H9 (cell line): Measurements from ENCODE around the gene MUC15. TPM values are rescaled to one million over a fixed set of nuclear protein-coding genes. Genes with fewer than 3 reads are reported as not detected.

Source experiments
- DNase-seq: peaks from one replicate; pipeline ENCODE4 v3.0.0-alpha.2; 2017
- H2AFZ ChIP-seq: one replicate; pipeline ENCODE4 v1.6.1; 2013; ENCODE audit warnings: mild to moderate bottlenecking, low read length, control low read depth, moderate library complexity
- H2AK5ac ChIP-seq: 2 replicates; pipeline ENCODE4 v1.6.1; 2013; ENCODE audit warnings: low read length, control low read depth, mixed read lengths; ENCODE audit not compliant: insufficient read length
- H2BK120ac ChIP-seq: one replicate; pipeline ENCODE4 v1.6.1; 2013; ENCODE audit warnings: low read depth, mild to moderate bottlenecking, low read length, control low read depth, inconsistent platforms; ENCODE audit not compliant: poor library complexity, severe bottlenecking
- H2BK12ac ChIP-seq: 2 replicates; pipeline ENCODE4 v1.6.1; 2013; ENCODE audit warnings: low read length, control low read depth, mixed read lengths, low read depth; ENCODE audit not compliant: insufficient read length
- H2BK15ac ChIP-seq: 2 replicates; pipeline ENCODE4 v1.6.1; 2013; ENCODE audit warnings: low read depth, low read length, control low read depth
- H2BK20ac ChIP-seq: one replicate; pipeline ENCODE4 v1.6.1; 2013; ENCODE audit warnings: low read depth, mild to moderate bottlenecking, low read length, control low read depth, inconsistent platforms; ENCODE audit not compliant: poor library complexity, severe bottlenecking
- H2BK5ac ChIP-seq: 2 replicates; pipeline ENCODE4 v1.6.1; 2013; ENCODE audit warnings: low read length, control low read depth, mixed read lengths; ENCODE audit not compliant: insufficient read length
- H3K14ac ChIP-seq: 2 replicates; pipeline ENCODE4 v1.6.1; 2013; ENCODE audit warnings: low read length, control low read depth; ENCODE audit not compliant: insufficient read depth
- H3K18ac ChIP-seq: 2 replicates; pipeline ENCODE4 v1.6.1; 2013; ENCODE audit warnings: low read depth, mild to moderate bottlenecking, mixed read lengths, low read length, control low read depth; ENCODE audit not compliant: insufficient read length
- H3K23ac ChIP-seq: 2 replicates; pipeline ENCODE4 v1.6.1; 2013; ENCODE audit warnings: low read length, control low read depth, mixed read lengths, low read depth; ENCODE audit not compliant: insufficient read length
- H3K23me2 ChIP-seq: 2 replicates; pipeline ENCODE4 v1.6.1; 2013; ENCODE audit warnings: low read depth, mild to moderate bottlenecking, mixed read lengths, low read length, control low read depth; ENCODE audit not compliant: insufficient read length, poor library complexity, severe bottlenecking
- H3K27ac ChIP-seq: 2 replicates; pipeline ENCODE4 v1.5.1; 2013; ENCODE audit warnings: low read length, control low read depth, mixed read lengths, low read depth; ENCODE audit not compliant: insufficient read length
- H3K27me3 ChIP-seq: 2 replicates; pipeline ENCODE4 v1.6.1; 2013; ENCODE audit warnings: low read length, control low read depth, inconsistent platforms; ENCODE audit not compliant: insufficient read depth
- H3K4ac ChIP-seq: 2 replicates; pipeline ENCODE4 v1.6.1; 2013; ENCODE audit warnings: low read depth, mild to moderate bottlenecking, control low read depth, inconsistent platforms, low read length, moderate library complexity
- H3K4me1 ChIP-seq: 2 replicates; pipeline ENCODE4 v1.6.1; 2013; ENCODE audit warnings: low read length, control low read depth, inconsistent platforms; ENCODE audit not compliant: insufficient read depth
- H3K4me2 ChIP-seq: 2 replicates; pipeline ENCODE4 v1.6.1; 2013; ENCODE audit warnings: low read length, control low read depth, mixed read lengths; ENCODE audit not compliant: insufficient read length, insufficient read depth
- H3K56ac ChIP-seq: 2 replicates; pipeline ENCODE4 v1.6.1; 2013; ENCODE audit warnings: low read depth, mild to moderate bottlenecking, mixed read lengths, low read length, control low read depth; ENCODE audit not compliant: insufficient read length
- H3K79me1 ChIP-seq: 2 replicates; pipeline ENCODE4 v1.6.1; 2013; ENCODE audit warnings: low read depth, mild to moderate bottlenecking, moderate library complexity, low read length, control low read depth, inconsistent platforms; ENCODE audit not compliant: insufficient read depth, poor library complexity, severe bottlenecking
- H3K79me2 ChIP-seq: 2 replicates; pipeline ENCODE4 v1.6.1; 2013; ENCODE audit warnings: low read length, control low read depth, inconsistent platforms; ENCODE audit not compliant: insufficient read depth
- H3K9ac ChIP-seq: 2 replicates; pipeline ENCODE4 v1.6.1; 2013; ENCODE audit warnings: low read length, control low read depth, mixed read lengths; ENCODE audit not compliant: insufficient read length; ENCODE audit errors: extremely low read depth
- H3K9me3 ChIP-seq: one replicate; pipeline ENCODE4 v1.6.1; 2013; ENCODE audit warnings: low read depth, low read length, inconsistent platforms; ENCODE audit not compliant: control insufficient read depth
- H3T11ph ChIP-seq: one replicate; pipeline ENCODE4 v1.6.1; 2013; ENCODE audit warnings: mild to moderate bottlenecking, low read length, control low read depth, inconsistent platforms
- H4K20me1 ChIP-seq: one replicate; pipeline ENCODE4 v1.6.1; 2013; ENCODE audit not compliant: control insufficient read depth, insufficient read length, insufficient read depth
- H4K5ac ChIP-seq: 2 replicates; pipeline ENCODE4 v1.6.1; 2013; ENCODE audit warnings: low read depth, mild to moderate bottlenecking, mixed read lengths, low read length, control low read depth; ENCODE audit not compliant: insufficient read length
- H4K8ac ChIP-seq: replicated peaks from 2 replicates; pipeline ENCODE4 v1.6.1; 2013; ENCODE audit warnings: low read length, control low read depth, mixed read lengths, low read depth; ENCODE audit not compliant: insufficient read length
- H4K91ac ChIP-seq: 2 replicates; pipeline ENCODE4 v1.6.1; 2013; ENCODE audit warnings: low read depth, mild to moderate bottlenecking, moderate library complexity, mixed read lengths, low read length, control low read depth; ENCODE audit not compliant: insufficient read length
- H3K27ac Mint-ChIP-seq, 3 experiments: 2 replicates in 2 of 3; 3 replicates in 1 of 3; pipeline ENCODE4 v1.8.0; 2020 to 2021; ENCODE audit warnings: mixed read lengths in 3 of 3, mild to moderate bottlenecking in 1 of 3, moderate library complexity in 1 of 3
- H3K27me3 Mint-ChIP-seq: 2 replicates; pipeline ENCODE4 v1.8.0; 2021; ENCODE audit warnings: low read depth, mild to moderate bottlenecking, moderate library complexity, mixed read lengths
- H3K36me3 Mint-ChIP-seq, 3 experiments: 2 replicates in 2 of 3; 3 replicates in 1 of 3; pipeline ENCODE4 v1.8.0; 2020 to 2021; ENCODE audit warnings: low read depth in 3 of 3, mixed read lengths in 3 of 3; ENCODE audit not compliant: insufficient read depth in 1 of 3
- H3K4me1 Mint-ChIP-seq, 2 experiments: 2 replicates each; pipeline ENCODE4 v1.8.0; 2020; ENCODE audit warnings: mixed read lengths in 2 of 2
- H3K4me3 Mint-ChIP-seq, 2 experiments: 2 replicates in 1 of 2; 3 replicates in 1 of 2; pipeline ENCODE4 v1.8.0; 2020 to 2021; ENCODE audit warnings: mild to moderate bottlenecking in 2 of 2, mixed read lengths in 2 of 2, moderate library complexity in 1 of 2
- H3K9me3 Mint-ChIP-seq, 2 experiments: 2 replicates in 1 of 2; 3 replicates in 1 of 2; pipeline ENCODE4 v1.8.0; 2020; ENCODE audit warnings: mild to moderate bottlenecking in 2 of 2, mixed read lengths in 2 of 2, moderate library complexity in 1 of 2
- WGBS: extraction: QIAGEN DNeasy Blood & Tissue Kit; methylation state at CpG from one replicate; pipeline ENCODE4 v1.1.7; 2013; ENCODE audit warnings: missing lambda C conversion rate, low lambda C conversion rate, mixed read lengths; ENCODE audit not compliant: insufficient read length; ENCODE audit errors: extremely low coverage; 5-methylcytosine and 5-hydroxymethylcytosine counted together
- total RNA-seq: library from RNA; stranded (reverse); gene quantifications from 2 replicates; pipeline ENCODE4 v1.2.1, GENCODE V29; 2021
- TF ChIP-seq, protein P1 (sequence below): fragments of 200-600 bp; sonication (generic); conservative IDR thresholded peaks from 3 replicates; pipeline ENCODE4 v1.8.0; 2021; ENCODE audit warnings: antibody characterized with exemption, mild to moderate bottlenecking

The MUC15 gene
- total RNA-seq, 1 experiment from 2014 or later, result not detected

DNA sequence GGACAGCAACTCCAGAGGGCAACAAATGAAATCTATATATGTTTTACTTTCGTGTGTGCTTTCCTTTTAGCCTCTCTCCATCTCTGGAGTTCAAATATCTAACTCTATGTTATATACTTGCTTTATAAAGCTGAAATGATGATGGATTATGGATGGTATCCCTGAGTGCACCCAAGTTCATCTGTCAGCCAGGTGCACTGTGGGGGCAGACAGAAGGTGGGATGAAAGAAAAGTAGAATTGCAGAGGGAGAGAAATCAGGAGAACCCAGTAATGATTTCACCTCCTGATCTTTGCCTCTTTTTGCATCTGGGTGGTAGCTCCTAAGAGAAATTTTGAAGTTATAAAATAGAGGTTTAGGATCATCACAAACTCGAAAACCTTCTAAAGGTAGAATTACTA, 2.4 kb downstream of the MUC15 start:
- Histone ChIP-seq H3K9me3 (no peaks in the 10 kb centered on the region), H2BK15ac (no peak overlapping the region), H3K79me2 (no peaks in the 10 kb centered on the region), H4K8ac (no peak overlapping the region), H2AK5ac (no peak overlapping the region), H2BK20ac (no peak overlapping the region), H2BK5ac (no peak overlapping the region), H3K23ac (no peak overlapping the region), H4K91ac (no peak overlapping the region), H3K79me1 (no peaks in the 10 kb centered on the region), H3K27ac (no peak overlapping the region), H3K4me1 (no peaks in the 10 kb centered on the region; the same call in 1 of the 2 replicates), H4K5ac (no peak overlapping the region), H3K18ac (no peak overlapping the region), H3K23me2 (no peaks in the 10 kb centered on the region), H2BK120ac (no peak overlapping the region), H2AFZ (no peak overlapping the region), H2BK12ac (no peak overlapping the region), H3K56ac (no peak overlapping the region), H3K4me2 (no peak overlapping the region), H3K14ac (no peak overlapping the region), H3K4ac (no peak overlapping the region), H3T11ph (no peak overlapping the region), H3K27me3 (no peaks in the 10 kb centered on the region), H3K9ac (no peak overlapping the region), H4K20me1 (no peaks in the 10 kb centered on the region)
- TF ChIP-seq, protein P1, sequence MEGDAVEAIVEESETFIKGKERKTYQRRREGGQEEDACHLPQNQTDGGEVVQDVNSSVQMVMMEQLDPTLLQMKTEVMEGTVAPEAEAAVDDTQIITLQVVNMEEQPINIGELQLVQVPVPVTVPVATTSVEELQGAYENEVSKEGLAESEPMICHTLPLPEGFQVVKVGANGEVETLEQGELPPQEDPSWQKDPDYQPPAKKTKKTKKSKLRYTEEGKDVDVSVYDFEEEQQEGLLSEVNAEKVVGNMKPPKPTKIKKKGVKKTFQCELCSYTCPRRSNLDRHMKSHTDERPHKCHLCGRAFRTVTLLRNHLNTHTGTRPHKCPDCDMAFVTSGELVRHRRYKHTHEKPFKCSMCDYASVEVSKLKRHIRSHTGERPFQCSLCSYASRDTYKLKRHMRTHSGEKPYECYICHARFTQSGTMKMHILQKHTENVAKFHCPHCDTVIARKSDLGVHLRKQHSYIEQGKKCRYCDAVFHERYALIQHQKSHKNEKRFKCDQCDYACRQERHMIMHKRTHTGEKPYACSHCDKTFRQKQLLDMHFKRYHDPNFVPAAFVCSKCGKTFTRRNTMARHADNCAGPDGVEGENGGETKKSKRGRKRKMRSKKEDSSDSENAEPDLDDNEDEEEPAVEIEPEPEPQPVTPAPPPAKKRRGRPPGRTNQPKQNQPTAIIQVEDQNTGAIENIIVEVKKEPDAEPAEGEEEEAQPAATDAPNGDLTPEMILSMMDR, result no peak
- no peaks in the 10 kb centered on the region for H3K36me3 Mint-ChIP-seq
- DNase-seq, result no peak
- H3K9me3 Mint-ChIP-seq, result no peaks in the 10 kb centered on the region
- WGBS, result no CpG with 5 or more reads among the region's 2 CpGs
- no peaks in the 10 kb centered on the region; the same call in 1 of the 2 replicates for H3K27me3 Mint-ChIP-seq
- H3K4me3 Mint-ChIP-seq, result no peak overlapping the region
- peaks cover 15 to 16% of the 10 kb centered on the region in 2 experiments for H3K4me1 Mint-ChIP-seq
- no peak overlapping the region for H3K27ac Mint-ChIP-seq
